Skeletal muscle tissue (tissue), 4 donors: ENCODE data around the gene TESK2. TPM values are rescaled to one million over a fixed set of nuclear protein-coding genes. Genes with fewer than 3 reads are reported as not detected.

Experiments used
- H3K27ac ChIP-seq: one replicate; pipeline ENCODE4 v1.7.0; 2013; ENCODE audit warnings: mild to moderate bottlenecking, low read depth, low read length, inconsistent platforms
- H3K27me3 ChIP-seq, 3 donors: one replicate each; pipeline ENCODE4 v1.7.0; 2013; ENCODE audit warnings: low read length in 3 of 3; ENCODE audit not compliant: control insufficient read depth in 3 of 3, insufficient read depth in 3 of 3
- H3K36me3 ChIP-seq, 3 donors: one replicate each; pipeline ENCODE4 v1.7.0; 2013; ENCODE audit warnings: low read length in 3 of 3; ENCODE audit not compliant: control insufficient read depth in 3 of 3, insufficient read depth in 3 of 3
- H3K4me1 ChIP-seq, 3 donors: one replicate each; pipeline ENCODE4 v1.7.0; 2013; ENCODE audit warnings: low read length in 3 of 3, mild to moderate bottlenecking in 3 of 3; ENCODE audit not compliant: control insufficient read depth in 3 of 3, insufficient read depth in 3 of 3
- H3K4me3 ChIP-seq, 3 donors: one replicate each; pipeline ENCODE4 v1.7.0; 2013; ENCODE audit warnings: low read length in 3 of 3
- H3K9ac ChIP-seq, 3 donors: one replicate each; pipeline ENCODE4 v1.7.0; 2013; ENCODE audit warnings: low read length in 3 of 3, mild to moderate bottlenecking in 3 of 3, moderate library complexity in 2 of 3, low read depth in 1 of 3
- H3K9me3 ChIP-seq, 3 donors: one replicate each; pipeline ENCODE4 v1.7.0; 2013; ENCODE audit warnings: low read length in 3 of 3; ENCODE audit not compliant: control insufficient read depth in 3 of 3
- total RNA-seq: library from RNA; depleted of rRNA; stranded (reverse); fragments of >200 nt; gene quantifications from one replicate; pipeline ENCODE4 v1.2.3, GENCODE V29; 2014
- donor health status: Osteomylitis.

TESK2 gene
- total RNA-seq, 1 donor from 2014 or later = 2.6 TPM

- H3K9me3 ChIP-seq = no peaks in the 10 kb centered on the region
- peaks cover 12 to 18% (median 18%) of the 10 kb centered on the region in 3 donors for H3K4me1 ChIP-seq
- no peaks in the 10 kb centered on the region for H3K36me3 ChIP-seq
- peak overlapping the region; percentile 87 for H3K27ac ChIP-seq
- peak overlapping the region; percentile 87 to 94 (median 94) for H3K9ac ChIP-seq
- peak overlapping the region; percentile 76 to 91 (median 85) for H3K4me3 ChIP-seq
- no peaks in the 10 kb centered on the region for H3K27me3 ChIP-seq
These were observed 187.2 kb downstream of the TESK2 start for GRCh38 chr1:45303520-45304310.

- peak overlapping the region; percentile 79 to 86 (median 80) for H3K9ac ChIP-seq
These were observed 188.3 kb downstream of the TESK2 start for GRCh38 chr1:45302505-45303150.

GRCh38 chr1:45300669-45300997, 190.3 kb downstream of the TESK2 start:
- Histone ChIP-seq H3K4me1 (peaks cover 12 to 18% (median 16%) of the 10 kb centered on the region in 3 donors), H3K27ac (no peak overlapping the region), H3K4me3 (no peak overlapping the region), H3K9me3 (no peaks in the 10 kb centered on the region), H3K9ac (no peak overlapping the region), H3K27me3 (no peaks in the 10 kb centered on the region), H3K36me3 (no peaks in the 10 kb centered on the region)

More at GRCh38 chr1:45302505-45303150, 188.3 kb downstream of the TESK2 start:
- Histone ChIP-seq H3K27me3 (no peaks in the 10 kb centered on the region), H3K4me3 (peak overlapping the region in 2 of 3 donors; percentile 72 to 76), H3K27ac (no peak overlapping the region), H3K9me3 (no peaks in the 10 kb centered on the region), H3K4me1 (peaks cover 12 to 18% (median 18%) of the 10 kb centered on the region in 3 donors), H3K36me3 (no peaks in the 10 kb centered on the region)

- no peaks in the 10 kb centered on the region for H3K36me3 ChIP-seq
These were observed 190.8 kb downstream of the TESK2 start for GRCh38 chr1:45299981-45300668.

GRCh38 chr1:45299296-45299695, 191.7 kb downstream of the TESK2 start:
- H3K4me3 ChIP-seq = no peak overlapping the region
- H3K27ac ChIP-seq = no peak overlapping the region
- no peak overlapping the region for H3K9ac ChIP-seq
- peaks cover 3 to 10% (median 5%) of the 10 kb centered on the region in 3 donors for H3K4me1 ChIP-seq
- H3K9me3 ChIP-seq = no peaks in the 10 kb centered on the region
- H3K36me3 ChIP-seq = no peaks in the 10 kb centered on the region
- no peaks in the 10 kb centered on the region for H3K27me3 ChIP-seq

More at GRCh38 chr1:45299981-45300668, 190.8 kb downstream of the TESK2 start:
- H3K27ac ChIP-seq = no peak overlapping the region
- no peak overlapping the region for H3K9ac ChIP-seq
- H3K4me3 ChIP-seq = no peak overlapping the region
- H3K4me1 ChIP-seq = peaks cover 12 to 18% (median 12%) of the 10 kb centered on the region in 3 donors
- no peaks in the 10 kb centered on the region for H3K27me3 ChIP-seq
- no peaks in the 10 kb centered on the region for H3K9me3 ChIP-seq

- Histone ChIP-seq H3K27ac (no peak overlapping the region), H3K36me3 (no peaks in the 10 kb centered on the region), H3K27me3 (no peaks in the 10 kb centered on the region), H3K9me3 (no peaks in the 10 kb centered on the region), H3K4me3 (no peak overlapping the region), H3K4me1 (peaks cover 0 to 2% (median 0%) of the 10 kb centered on the region in 3 donors), H3K9ac (no peak overlapping the region)
These were observed 193.2 kb downstream of the TESK2 start for GRCh38 chr1:45297666-45298356.

Other genes with a start within 250 kb of the TESK2 start
- 2.6 TPM for gene HPDL, start 164.3 kb downstream of the TESK2 start, total RNA-seq
- 6.3 TPM for gene TOE1, start 151.0 kb downstream of the TESK2 start, total RNA-seq
- gene MUTYH, start 150.7 kb downstream of the TESK2 start, total RNA-seq = 12.5 TPM
- gene CCDC163, start 8.9 kb upstream of the TESK2 start, total RNA-seq = not detected
- 2.1 TPM for gene MMACHC, start 9.1 kb upstream of the TESK2 start, total RNA-seq
- 213 TPM for gene PRDX1, start 30.7 kb upstream of the TESK2 start, total RNA-seq
- 93.9 TPM for gene AKR1A1, start 59.7 kb upstream of the TESK2 start, total RNA-seq
- 36.5 TPM for gene NASP, start 92.9 kb upstream of the TESK2 start, total RNA-seq
- gene CCDC17, start 132.9 kb upstream of the TESK2 start, total RNA-seq = 0.52 TPM
- gene GPBP1L1, start 195.4 kb upstream of the TESK2 start, total RNA-seq = 69.9 TPM
- gene TMEM69, start 197.0 kb upstream of the TESK2 start, total RNA-seq = 14.6 TPM